DOHH2 (cell line): ENCODE data around the gene GPD2.

Source experiments
- H3F3A ChIP-seq: fragments of 200-600 bp; sonication (generic), shearing (Covaris generic); 2 replicates; pipeline ENCODE4 v1.6.0; 2016; ENCODE audit warnings: antibody characterized with exemption, mild to moderate bottlenecking; ENCODE audit not compliant: control insufficient read depth, insufficient read depth
- H3K27ac ChIP-seq: fragments of 200-600 bp; sonication (generic); 2 replicates; pipeline ENCODE4 v1.5.1; 2014; ENCODE audit warnings: low read depth, mild to moderate bottlenecking, low read length, moderate library complexity
- H3K27me3 ChIP-seq: fragments of 200-600 bp; sonication (generic); 2 replicates; pipeline ENCODE4 v1.6.1; 2014; ENCODE audit warnings: mild to moderate bottlenecking, low read length, mixed read lengths; ENCODE audit not compliant: control insufficient read depth
- H3K36me3 ChIP-seq: fragments of 200-600 bp; sonication (generic); 2 replicates; pipeline ENCODE4 v1.6.1; 2014; ENCODE audit warnings: mild to moderate bottlenecking, low read length, moderate library complexity, mixed read lengths; ENCODE audit not compliant: control insufficient read depth
- H3K4me1 ChIP-seq: fragments of 200-600 bp; sonication (generic); 2 replicates; pipeline ENCODE4 v1.6.1; 2014; ENCODE audit warnings: mild to moderate bottlenecking, low read length, mixed read lengths; ENCODE audit not compliant: control insufficient read depth
- H3K4me2 ChIP-seq: fragments of 200-600 bp; sonication (generic); 2 replicates; pipeline ENCODE4 v1.6.0; 2014; ENCODE audit warnings: mild to moderate bottlenecking, low read length, moderate library complexity
- H3K4me3 ChIP-seq: fragments of 200-600 bp; sonication (generic); 2 replicates; pipeline ENCODE4 v1.5.1; 2014; ENCODE audit warnings: mild to moderate bottlenecking, low read length, mixed read lengths
- H3K79me2 ChIP-seq: fragments of 200-600 bp; sonication (generic); 2 replicates; pipeline ENCODE4 v1.6.1; 2014; ENCODE audit warnings: mild to moderate bottlenecking, low read length, mixed read lengths; ENCODE audit not compliant: control insufficient read depth
- H3K9me2 ChIP-seq: fragments of 200-600 bp; sonication (generic); replicated peaks from 2 replicates; pipeline ENCODE4 v1.6.1; 2014; ENCODE audit warnings: mild to moderate bottlenecking, low read length, mixed read lengths; ENCODE audit not compliant: control insufficient read depth
- H3K9me3 ChIP-seq: fragments of 200-600 bp; sonication (generic); 2 replicates; pipeline ENCODE4 v1.6.1; 2014; ENCODE audit warnings: antibody characterized with exemption, low read length, mixed read lengths; ENCODE audit not compliant: control insufficient read depth, insufficient read depth
- H4K20me1 ChIP-seq: fragments of 200-600 bp; sonication (generic); 2 replicates; pipeline ENCODE4 v1.6.0; 2014; ENCODE audit warnings: low read depth, mild to moderate bottlenecking, antibody characterized with exemption, low read length, moderate library complexity; ENCODE audit not compliant: control insufficient read depth, insufficient read depth
- EZH2phosphoT487 ChIP-seq: fragments of 200-600 bp; sonication (generic); IDR thresholded peaks from 2 replicates; pipeline ENCODE4 v1.6.1; 2017; ENCODE audit warnings: borderline replicate concordance, mild to moderate bottlenecking, antibody characterized with exemption, low read length, moderate library complexity, mixed read lengths
- TF ChIP-seq, protein P1 (sequence below): fragments of 200-600 bp; sonication (generic); IDR thresholded peaks from one replicate; pipeline ENCODE4 v1.5.1; 2014; ENCODE audit warnings: antibody characterized with exemption, mild to moderate bottlenecking, low read depth, low read length; ENCODE audit not compliant: poor library complexity, severe bottlenecking

The GPD2 gene

DNA sequence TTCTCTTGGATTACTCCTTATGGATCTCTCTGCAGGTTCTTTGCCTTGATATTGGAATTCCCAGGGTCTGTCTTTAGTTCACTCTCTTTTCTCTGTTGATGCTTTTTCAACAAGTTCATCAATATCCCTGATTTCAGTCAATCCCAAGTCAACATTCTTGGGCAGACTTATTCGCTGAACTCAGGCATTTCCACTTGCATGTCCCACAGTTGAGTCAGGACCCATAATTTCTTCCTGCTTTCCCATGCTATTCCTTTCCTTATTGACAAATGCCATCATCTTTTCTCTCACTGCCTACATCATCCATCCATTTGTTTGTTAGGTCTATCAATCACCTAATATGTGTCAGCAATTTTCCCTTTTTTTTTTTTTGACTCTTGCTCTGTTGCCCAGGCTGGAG is 11.6 kb downstream of the GPD2 start:
- H3K27ac ChIP-seq = no peak overlapping the region
- no peaks in the 10 kb centered on the region for H4K20me1 ChIP-seq
- H3K4me2 ChIP-seq = no peak overlapping the region
- no peak overlapping the region for H3K4me3 ChIP-seq
- TF ChIP-seq EZH2phosphoT487 = no peak
- TF ChIP-seq, protein P1, sequence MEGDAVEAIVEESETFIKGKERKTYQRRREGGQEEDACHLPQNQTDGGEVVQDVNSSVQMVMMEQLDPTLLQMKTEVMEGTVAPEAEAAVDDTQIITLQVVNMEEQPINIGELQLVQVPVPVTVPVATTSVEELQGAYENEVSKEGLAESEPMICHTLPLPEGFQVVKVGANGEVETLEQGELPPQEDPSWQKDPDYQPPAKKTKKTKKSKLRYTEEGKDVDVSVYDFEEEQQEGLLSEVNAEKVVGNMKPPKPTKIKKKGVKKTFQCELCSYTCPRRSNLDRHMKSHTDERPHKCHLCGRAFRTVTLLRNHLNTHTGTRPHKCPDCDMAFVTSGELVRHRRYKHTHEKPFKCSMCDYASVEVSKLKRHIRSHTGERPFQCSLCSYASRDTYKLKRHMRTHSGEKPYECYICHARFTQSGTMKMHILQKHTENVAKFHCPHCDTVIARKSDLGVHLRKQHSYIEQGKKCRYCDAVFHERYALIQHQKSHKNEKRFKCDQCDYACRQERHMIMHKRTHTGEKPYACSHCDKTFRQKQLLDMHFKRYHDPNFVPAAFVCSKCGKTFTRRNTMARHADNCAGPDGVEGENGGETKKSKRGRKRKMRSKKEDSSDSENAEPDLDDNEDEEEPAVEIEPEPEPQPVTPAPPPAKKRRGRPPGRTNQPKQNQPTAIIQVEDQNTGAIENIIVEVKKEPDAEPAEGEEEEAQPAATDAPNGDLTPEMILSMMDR = no peak
- no peaks in the 10 kb centered on the region for H3K9me3 ChIP-seq
- no peaks in the 10 kb centered on the region for H3K36me3 ChIP-seq
- H3K4me1 ChIP-seq = no peaks in the 10 kb centered on the region
- H3K79me2 ChIP-seq = no peaks in the 10 kb centered on the region
- H3K27me3 ChIP-seq = no peaks in the 10 kb centered on the region
- H3F3A ChIP-seq = no peaks in the 10 kb centered on the region
- H3K9me2 ChIP-seq = no peaks in the 10 kb centered on the region

DNA sequence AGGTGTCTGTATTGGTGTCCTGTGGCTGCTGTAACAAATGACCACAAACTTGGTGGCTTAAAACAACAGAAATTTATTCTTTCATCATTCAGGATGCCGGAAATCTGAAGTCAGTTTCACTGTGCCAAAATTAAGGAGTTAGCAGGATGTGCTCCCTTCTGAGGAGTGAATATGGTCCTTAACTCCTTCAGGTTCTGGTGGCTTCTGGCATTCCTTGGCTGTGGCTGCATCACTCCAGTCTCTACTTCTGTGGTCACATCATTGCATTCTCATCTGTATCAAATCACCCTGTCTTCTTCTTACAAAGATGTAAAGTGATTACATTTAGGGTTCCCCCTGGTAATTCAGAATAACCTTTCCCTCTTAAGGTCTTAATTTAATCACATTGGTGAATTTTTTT is 12.6 kb downstream of the GPD2 start:
- H3K27ac ChIP-seq = no peak overlapping the region
- no peaks in the 10 kb centered on the region for H3K4me1 ChIP-seq
- H3K9me3 ChIP-seq = no peaks in the 10 kb centered on the region
- H3K36me3 ChIP-seq = no peaks in the 10 kb centered on the region
- H3F3A ChIP-seq = no peaks in the 10 kb centered on the region
- H3K9me2 ChIP-seq = no peaks in the 10 kb centered on the region
- H3K4me3 ChIP-seq = no peak overlapping the region
- no peaks in the 10 kb centered on the region for H3K79me2 ChIP-seq
- H3K27me3 ChIP-seq = no peaks in the 10 kb centered on the region
- no peak overlapping the region for H3K4me2 ChIP-seq
- TF ChIP-seq EZH2phosphoT487 = no peak
- H4K20me1 ChIP-seq = no peaks in the 10 kb centered on the region

DNA sequence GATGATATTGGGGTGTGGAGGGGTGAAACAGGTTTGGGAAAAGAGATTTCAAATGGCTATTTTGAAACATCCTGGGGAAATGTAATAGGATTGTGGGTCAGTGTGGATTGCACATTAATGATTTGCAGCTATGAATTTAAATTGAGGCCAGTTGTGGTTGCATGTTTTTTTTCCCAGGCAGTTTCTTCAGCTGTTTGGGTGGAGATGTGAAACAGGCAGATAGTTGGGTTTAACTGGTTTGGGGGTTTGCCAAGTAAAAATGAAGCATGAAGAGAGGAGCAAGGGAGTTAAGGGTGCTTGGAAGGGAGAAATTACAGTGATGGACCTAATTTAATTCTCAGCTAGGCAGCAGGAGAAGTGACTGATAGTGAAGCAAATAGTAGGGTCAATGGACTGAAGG is 16.8 kb downstream of the GPD2 start:
- no peaks in the 10 kb centered on the region for H4K20me1 ChIP-seq
- H3K9me3 ChIP-seq = no peaks in the 10 kb centered on the region
- H3K27ac ChIP-seq = no peak overlapping the region
- H3K79me2 ChIP-seq = peaks cover 5% of the 10 kb centered on the region; the same call in 1 of the 2 replicates
- no peak for TF ChIP-seq EZH2phosphoT487
- TF ChIP-seq, protein P1 = no peak
- no peaks in the 10 kb centered on the region for H3K36me3 ChIP-seq
- H3K4me1 ChIP-seq = peaks cover 9% of the 10 kb centered on the region
- H3K4me3 ChIP-seq = no peak overlapping the region
- H3K9me2 ChIP-seq = no peaks in the 10 kb centered on the region
- H3F3A ChIP-seq = no peaks in the 10 kb centered on the region
- no peaks in the 10 kb centered on the region for H3K27me3 ChIP-seq
- H3K4me2 ChIP-seq = no peak overlapping the region

DNA sequence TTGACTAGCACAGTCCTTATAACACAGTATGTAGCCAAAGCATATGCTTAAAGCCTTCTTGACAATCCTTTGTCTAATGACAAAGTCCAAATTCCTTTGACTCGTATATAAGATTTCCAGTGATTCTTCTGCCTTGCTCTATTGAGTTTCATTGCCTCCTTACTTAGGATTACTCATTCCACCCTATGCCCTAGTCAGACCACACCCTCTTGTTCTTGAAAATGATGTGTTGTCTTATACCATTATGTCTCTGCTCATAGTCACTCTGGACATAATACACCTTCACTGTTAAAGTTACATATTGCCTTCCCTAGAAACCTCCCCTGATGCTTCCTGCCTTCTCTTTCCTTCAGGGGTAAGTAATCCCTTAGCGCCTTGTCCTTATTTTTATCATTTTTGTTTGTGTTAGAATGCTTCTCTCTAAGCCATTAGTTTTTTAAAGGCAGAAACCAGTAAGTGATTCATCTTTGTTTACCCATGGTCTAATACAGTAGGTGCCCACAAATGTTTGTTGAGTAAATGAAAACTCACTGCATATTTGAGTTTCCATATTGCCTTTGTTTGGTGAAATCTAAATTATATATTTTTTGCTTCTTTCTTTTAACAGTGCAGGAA is 19.3 kb downstream of the GPD2 start:
- Histone ChIP-seq H3K36me3 (no peaks in the 10 kb centered on the region), H3K4me2 (no peak overlapping the region), H3K79me2 (peaks cover 8% of the 10 kb centered on the region; the same call in 1 of the 2 replicates), H3K4me3 (no peak overlapping the region), H3K9me3 (no peaks in the 10 kb centered on the region), H3K27me3 (no peaks in the 10 kb centered on the region), H4K20me1 (no peaks in the 10 kb centered on the region), H3K27ac (no peak overlapping the region), H3K9me2 (no peaks in the 10 kb centered on the region), H3F3A (no peaks in the 10 kb centered on the region), H3K4me1 (peaks cover 9% of the 10 kb centered on the region)
- no peak for TF ChIP-seq EZH2phosphoT487
- TF ChIP-seq, protein P1 = no peak
